ENCODE measurements around the gene NLRP5.
"Not testable (repeated sequence)": the region's sequence is repeated elsewhere in the genome, so short reads cannot be mapped to it uniquely, and the experiment has no call there.

NLRP5 gene

GRCh38 chr19:55986487-55986886, at the start of gene NLRP5:
Gene NLRP5 (plus strand): TSS chr19:55986775.
- TF ChIP-seq, protein P1, sequence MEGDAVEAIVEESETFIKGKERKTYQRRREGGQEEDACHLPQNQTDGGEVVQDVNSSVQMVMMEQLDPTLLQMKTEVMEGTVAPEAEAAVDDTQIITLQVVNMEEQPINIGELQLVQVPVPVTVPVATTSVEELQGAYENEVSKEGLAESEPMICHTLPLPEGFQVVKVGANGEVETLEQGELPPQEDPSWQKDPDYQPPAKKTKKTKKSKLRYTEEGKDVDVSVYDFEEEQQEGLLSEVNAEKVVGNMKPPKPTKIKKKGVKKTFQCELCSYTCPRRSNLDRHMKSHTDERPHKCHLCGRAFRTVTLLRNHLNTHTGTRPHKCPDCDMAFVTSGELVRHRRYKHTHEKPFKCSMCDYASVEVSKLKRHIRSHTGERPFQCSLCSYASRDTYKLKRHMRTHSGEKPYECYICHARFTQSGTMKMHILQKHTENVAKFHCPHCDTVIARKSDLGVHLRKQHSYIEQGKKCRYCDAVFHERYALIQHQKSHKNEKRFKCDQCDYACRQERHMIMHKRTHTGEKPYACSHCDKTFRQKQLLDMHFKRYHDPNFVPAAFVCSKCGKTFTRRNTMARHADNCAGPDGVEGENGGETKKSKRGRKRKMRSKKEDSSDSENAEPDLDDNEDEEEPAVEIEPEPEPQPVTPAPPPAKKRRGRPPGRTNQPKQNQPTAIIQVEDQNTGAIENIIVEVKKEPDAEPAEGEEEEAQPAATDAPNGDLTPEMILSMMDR (conservative IDR thresholded peaks at IDR 0.05), result no peak

DNA sequence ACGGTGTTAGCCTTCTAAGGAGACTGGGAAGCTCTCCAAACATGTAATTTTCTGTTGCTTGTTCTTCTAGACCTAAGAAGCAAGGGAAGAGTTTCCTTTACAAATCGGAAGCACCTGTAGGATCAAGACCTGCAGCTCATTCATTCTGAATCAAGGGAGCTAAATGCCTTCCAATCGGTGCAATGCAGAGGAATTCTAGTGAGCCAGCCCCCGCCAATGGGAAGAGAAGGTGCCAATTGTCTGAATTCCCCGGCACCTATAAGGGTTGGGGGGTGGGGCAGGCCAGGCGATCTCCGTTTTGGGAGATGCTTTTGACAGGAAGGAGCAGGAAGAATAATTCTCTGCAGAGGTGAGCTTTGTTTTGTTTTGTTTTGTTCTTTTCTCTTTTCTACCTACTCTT, 47.4 kb upstream of the NLRP5 start:
- TF ChIP-seq, protein P1 (conservative IDR thresholded peaks at IDR 0.05), result no peak

More at GRCh38 chr19:55986487-55986886, at the start of gene NLRP5:
- no peak within 1 kb of the TSS for H3K27ac ChIP-seq

DNA sequence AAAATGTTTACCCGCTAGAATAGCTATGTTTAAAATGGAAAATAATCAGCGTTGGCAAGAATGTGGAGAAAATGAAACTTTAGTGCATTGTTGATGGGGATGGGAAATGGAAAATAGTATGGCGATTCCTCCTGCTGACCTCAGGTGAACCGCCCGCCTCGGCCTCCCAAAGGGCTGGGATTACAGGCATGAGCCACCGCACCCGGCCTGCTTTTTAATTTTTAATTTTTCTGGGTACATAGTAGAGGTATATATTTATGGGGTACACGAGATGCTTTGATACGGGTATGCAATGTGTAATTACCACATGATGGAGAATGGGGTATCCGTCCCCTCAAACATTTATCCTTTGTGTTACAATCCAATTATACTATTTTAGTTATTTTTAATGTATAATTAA, 46.3 kb upstream of the NLRP5 start:
- TF ChIP-seq, protein P1 (conservative IDR thresholded peaks at IDR 0.05), result no peak
- no peak overlapping the region for H3K27ac ChIP-seq

More for the DNA sequence above, 47.4 kb upstream of the NLRP5 start:
- H3K27ac ChIP-seq, result no peak overlapping the region

GRCh38 chr19:55947532-55947931, 39.0 kb upstream of the NLRP5 start, which contains the start of gene NLRP8:
Gene NLRP8 (plus strand): TSS chr19:55947832.
- H3K27ac ChIP-seq, result no peak within 1 kb of the TSS
- TF ChIP-seq, protein P1 (conservative IDR thresholded peaks at IDR 0.05), result no peak

DNA sequence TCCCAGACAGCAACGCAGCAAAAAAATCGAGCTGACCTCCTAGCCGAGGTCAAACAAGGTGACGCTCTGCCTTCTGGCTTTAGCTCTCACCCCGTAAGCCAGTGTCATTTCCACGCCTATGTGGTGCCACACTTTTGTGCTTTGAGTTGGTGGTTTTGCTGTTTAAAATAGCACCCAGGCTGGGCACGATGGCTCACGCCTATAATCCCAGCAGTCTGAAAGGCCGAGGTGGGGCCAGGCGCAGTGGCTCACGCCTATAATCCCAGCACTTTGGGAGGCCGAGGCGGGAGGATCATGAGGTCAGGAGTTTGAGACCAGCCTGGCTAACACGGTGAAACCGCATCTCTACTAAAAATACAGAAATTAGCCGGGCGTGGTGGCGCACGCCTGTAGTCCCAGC, 36.0 kb upstream of the NLRP5 start:
- H3K27ac ChIP-seq, result not testable (repeated sequence)

DNA sequence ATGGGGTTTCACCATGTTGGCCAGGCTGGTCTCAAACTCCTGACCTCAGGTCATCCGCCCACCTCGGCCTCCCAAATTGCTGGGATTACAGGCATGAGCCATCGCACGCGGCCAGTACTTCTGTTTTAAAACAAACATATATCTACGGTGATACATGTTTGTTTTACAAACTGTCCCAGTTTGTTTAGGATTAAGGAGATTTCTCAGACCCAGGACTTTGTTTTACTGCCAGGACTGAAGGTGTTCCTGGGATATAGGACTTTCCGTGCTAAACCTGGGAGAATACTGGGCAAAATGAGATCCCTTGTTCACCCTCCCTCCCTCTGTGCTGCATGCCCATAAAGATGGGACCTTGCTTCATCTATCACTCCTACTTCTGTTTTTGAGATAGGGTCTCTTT, 30.1 kb upstream of the NLRP5 start:
- peak overlapping the region; percentile 70 for H3K27ac ChIP-seq
- TF ChIP-seq, protein P1 (conservative IDR thresholded peaks at IDR 0.05), result no peak

DNA sequence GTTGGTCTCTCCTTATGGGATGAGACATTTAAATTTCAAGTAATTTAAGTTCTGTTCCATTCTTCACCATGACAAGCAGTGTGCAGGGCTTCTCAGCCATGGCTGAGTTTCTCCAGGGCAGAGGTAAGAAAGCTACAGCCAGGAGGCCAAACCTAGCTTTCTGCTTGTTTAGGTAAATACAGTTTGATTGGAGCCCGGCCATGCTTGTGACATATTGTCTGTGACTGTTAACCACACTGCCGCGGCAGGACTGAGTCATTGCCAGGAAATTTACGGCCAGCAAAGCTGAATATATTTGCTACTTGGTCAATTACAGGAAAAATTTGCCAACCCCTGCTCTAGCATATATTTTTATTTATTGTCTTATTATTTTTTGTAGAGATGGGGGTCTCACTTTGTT, 28.2 kb upstream of the NLRP5 start:
- H3K27ac ChIP-seq, result peak overlapping the region; percentile 60
- TF ChIP-seq, protein P1 (conservative IDR thresholded peaks at IDR 0.05), result no peak

DNA sequence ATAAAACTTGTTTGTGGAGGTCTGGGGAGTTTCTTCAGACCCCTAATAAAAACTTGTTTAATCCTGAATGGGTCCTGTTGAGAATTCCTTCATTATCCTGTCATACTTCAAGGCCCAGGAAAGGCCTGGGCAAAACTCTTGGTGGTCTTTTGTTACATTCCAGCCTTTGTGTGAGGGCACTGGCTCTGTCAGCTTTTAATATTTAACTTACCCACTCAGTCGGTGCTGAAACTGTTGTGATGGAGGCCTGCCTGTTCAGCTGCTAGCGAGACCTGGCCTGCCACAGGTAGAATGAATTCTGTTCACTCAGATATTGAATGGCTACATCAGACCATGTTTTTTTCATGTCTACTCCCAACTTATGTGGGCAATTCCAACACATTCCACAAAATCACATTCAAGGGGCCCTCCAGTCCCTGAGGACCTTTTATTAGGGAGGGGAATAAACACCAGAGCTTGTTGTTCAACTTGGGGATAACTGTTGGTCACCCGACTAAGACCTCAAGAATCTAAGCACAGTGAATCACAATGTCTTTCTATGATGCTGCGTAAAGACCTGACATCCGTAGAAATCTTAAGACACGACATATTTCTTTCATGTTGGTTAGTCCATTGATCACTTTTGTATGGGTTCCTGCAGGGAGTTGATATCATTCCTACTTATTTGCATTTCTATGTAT, 26.4 kb upstream of the NLRP5 start:
- no peak overlapping the region for H3K27ac ChIP-seq
- TF ChIP-seq, protein P1 (conservative IDR thresholded peaks at IDR 0.05), result no peak

Measured in VCaP (cell line).